ENCODE data around the gene NDFIP2. TPM values are rescaled to one million over a fixed set of nuclear protein-coding genes. Genes with fewer than 3 reads are reported as not detected.
"Not testable (repeated sequence)": the region's sequence is repeated elsewhere in the genome, so short reads cannot be mapped to it uniquely, and the experiment has no call there.

NDFIP2 gene
- total RNA-seq, 1 donor from 2014 or later: 110 TPM

GRCh38 chr13:79534596-79534995, 53.6 kb downstream of the NDFIP2 start:
- no peak for ATAC-seq

GRCh38 chr13:79538757-79539156, 57.8 kb downstream of the NDFIP2 start:
- ATAC-seq: no peak

GRCh38 chr13:79540504-79540903, 59.5 kb downstream of the NDFIP2 start:
- no peak for ATAC-seq

- ATAC-seq: peak; percentile 53
Observed at GRCh38 chr13:79541426-79542049, 60.6 kb downstream of the NDFIP2 start.

DNA sequence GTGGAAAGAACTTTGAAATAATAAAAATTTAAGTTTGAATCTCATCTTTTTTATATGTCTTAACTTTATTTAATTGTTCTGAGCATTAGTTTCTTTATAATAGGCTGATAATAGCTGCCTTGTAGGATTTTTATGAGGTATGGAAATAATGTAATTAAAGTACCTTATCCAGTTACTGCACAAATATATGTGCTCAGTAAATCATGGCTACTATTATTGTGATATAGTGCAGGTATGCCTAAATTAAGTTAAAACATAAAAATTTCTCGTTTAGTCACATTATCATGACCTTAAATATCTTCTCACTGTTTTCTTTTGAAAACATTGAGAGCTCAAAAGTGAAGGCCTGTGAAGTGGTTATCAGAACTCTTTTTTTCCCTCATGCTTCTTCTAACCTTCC, 62.9 kb downstream of the NDFIP2 start:
- ATAC-seq: no peak

- ATAC-seq: no peak
Observed at GRCh38 chr13:79547211-79548195, 66.5 kb downstream of the NDFIP2 start.

GRCh38 chr13:79548902-79549301, 67.9 kb downstream of the NDFIP2 start:
- no peak for ATAC-seq

GRCh38 chr13:79549355-79550106, 68.6 kb downstream of the NDFIP2 start:
- ATAC-seq: no peak

DNA sequence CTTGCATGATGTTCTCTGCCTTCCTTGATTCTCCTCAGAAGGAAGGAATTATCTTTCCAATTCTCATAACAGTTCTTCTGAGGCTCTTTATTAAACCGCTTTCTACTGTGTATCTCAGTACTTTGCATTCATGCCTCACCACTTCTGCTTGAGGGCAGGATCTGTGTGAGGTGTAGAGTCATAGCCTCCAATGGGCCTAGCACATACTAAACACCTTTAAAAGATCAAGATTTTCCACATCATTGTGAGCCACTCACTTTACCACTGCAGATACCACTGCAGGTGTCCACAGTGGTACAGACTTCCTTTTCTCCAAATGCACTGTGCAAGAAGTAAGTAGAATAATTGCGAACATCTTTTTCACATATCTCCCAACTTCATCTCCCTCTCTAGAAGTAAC, 76.7 kb downstream of the NDFIP2 start:
- ATAC-seq: no peak

GRCh38 chr13:79560954-79561353, 80.0 kb downstream of the NDFIP2 start:
- peak; percentile 77 for ATAC-seq

- no peak for ATAC-seq
Observed at GRCh38 chr13:79562557-79562956, 81.6 kb downstream of the NDFIP2 start.

- no peak for ATAC-seq
Observed at GRCh38 chr13:79566118-79566517, 85.2 kb downstream of the NDFIP2 start.

GRCh38 chr13:79571147-79571546, 90.2 kb downstream of the NDFIP2 start:
- no peak for ATAC-seq

- ATAC-seq: not testable (repeated sequence)
Observed at GRCh38 chr13:79573892-79574291, 92.9 kb downstream of the NDFIP2 start.

- peak; percentile 77 for ATAC-seq
Observed at GRCh38 chr13:79581870-79582315, 100.9 kb downstream of the NDFIP2 start.

DNA sequence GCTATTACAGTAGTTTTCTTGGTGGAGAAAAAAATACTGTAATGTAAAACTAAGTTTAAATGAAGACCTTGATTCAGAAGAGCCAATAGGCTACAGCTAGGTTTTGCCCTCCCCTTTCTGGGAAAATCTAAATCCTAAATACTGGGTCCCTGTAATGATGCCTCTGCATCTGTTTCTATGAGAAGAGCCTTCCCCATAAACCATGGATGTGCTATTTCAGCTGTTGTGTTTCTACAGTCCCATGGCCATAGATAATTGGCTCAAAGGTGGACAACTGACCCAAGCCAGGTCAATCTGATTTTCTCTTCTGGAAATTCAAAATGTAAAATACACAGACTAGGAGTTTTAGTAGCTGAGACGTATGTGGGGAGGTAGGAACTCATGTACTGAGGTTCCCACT, 101.9 kb downstream of the NDFIP2 start:
- ATAC-seq: no peak

GRCh38 chr13:79585033-79585432, 104.1 kb downstream of the NDFIP2 start:
- no peak for ATAC-seq

- peak; percentile 96 for ATAC-seq
Observed at GRCh38 chr13:79589603-79590393, 108.8 kb downstream of the NDFIP2 start.

GRCh38 chr13:79590394-79590676, 109.4 kb downstream of the NDFIP2 start:
- no peak for ATAC-seq

GRCh38 chr13:79591493-79591892, 110.5 kb downstream of the NDFIP2 start:
- ATAC-seq: no peak

- ATAC-seq: no peak
Observed at GRCh38 chr13:79593121-79593520, 112.2 kb downstream of the NDFIP2 start.

DNA sequence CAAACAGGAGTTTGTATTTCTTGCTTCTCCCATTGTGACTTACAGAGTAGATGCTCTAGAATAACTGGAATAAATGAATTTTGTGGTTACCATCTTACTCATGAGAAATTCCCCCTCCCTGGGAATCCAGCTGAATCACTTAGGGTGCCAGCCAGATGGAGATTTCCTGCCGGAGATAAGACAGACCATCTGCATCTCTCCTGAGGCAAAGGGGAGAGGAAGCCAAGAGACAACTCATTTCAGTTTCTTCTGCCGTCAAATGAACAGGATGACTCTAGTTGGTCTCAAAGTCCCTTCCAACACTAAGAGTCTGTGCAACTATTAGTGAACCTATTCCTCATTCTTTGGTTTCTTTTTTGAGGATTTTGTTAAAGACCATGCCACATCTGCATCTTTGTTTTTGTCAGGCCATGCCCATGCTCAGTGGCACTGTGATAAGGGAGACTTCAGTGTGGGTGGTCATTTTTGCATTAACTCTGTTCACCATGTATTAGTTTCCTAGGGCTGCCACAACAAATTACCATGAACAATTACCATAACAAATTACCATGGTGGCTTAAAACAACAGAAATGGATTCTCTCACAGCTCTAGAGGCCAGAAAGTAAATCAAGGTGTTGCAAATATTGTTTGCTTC, 112.8 kb downstream of the NDFIP2 start:
- ATAC-seq: no peak
